Measurements from ENCODE around the gene CRABP2.
A peak's percentile ranks its signal among the peaks of the same experiment; 100 is the strongest.

CRABP2 gene
- 113 to 917 (median 319) reads per million in 18 experiments for total RNA-seq

DNA sequence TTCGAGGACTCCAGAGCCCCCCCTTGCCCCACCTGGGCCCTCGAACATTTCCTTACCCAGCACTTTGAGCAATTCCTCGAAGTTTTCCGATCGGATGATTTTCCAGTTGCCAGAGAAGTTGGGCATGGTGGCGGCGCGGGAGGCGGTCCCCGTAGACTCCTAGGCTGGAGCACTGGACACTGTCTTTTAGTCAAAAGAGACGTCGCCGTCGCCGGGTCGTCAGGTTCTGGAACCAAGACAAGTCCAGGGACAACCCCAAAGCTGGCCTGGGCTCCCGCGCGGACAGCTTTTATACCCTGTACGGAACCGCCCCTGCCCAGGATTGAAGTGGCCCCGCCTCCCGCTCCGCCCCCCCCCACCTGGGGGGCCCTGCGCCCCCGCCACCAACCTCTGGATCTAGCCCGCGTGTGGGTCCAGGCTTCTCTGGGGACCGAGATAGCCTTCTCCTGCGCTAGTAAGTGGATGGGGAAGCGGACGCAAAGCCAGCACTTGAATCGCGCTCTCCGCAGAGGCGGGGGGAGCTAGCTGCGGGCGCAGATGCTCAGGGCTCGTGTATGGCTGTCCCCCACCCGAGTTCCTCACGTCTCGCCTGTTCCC is at the start of gene CRABP2:
CRABP2 (minus strand) TSS at position 263 of the 597 bp plus-strand sequence; CDS start at position 126, 137 bp downstream.
- DNase-seq = peak; percentile 41 to 70

DNA sequence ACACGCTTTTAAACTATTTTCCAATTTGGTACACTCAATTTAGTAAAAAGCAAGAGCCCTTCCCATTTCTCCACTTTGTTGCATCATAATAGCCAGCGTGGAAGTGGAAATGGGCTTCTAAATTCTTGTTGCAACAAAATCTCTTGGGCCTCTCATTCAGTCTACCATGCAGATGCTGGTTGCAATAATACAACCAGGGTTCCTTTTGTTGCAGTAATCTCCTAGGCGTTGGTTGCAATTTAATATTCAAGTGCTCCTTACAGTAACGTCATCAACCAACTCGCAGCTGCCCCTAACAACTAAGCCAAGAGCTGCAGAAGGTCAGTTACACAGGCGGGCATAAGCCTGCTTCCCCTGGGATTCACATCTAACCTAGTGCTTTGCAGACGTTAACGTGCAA is 48.8 kb upstream of the CRABP2 start:
- DNase-seq = peak; percentile 11 to 17

DNA sequence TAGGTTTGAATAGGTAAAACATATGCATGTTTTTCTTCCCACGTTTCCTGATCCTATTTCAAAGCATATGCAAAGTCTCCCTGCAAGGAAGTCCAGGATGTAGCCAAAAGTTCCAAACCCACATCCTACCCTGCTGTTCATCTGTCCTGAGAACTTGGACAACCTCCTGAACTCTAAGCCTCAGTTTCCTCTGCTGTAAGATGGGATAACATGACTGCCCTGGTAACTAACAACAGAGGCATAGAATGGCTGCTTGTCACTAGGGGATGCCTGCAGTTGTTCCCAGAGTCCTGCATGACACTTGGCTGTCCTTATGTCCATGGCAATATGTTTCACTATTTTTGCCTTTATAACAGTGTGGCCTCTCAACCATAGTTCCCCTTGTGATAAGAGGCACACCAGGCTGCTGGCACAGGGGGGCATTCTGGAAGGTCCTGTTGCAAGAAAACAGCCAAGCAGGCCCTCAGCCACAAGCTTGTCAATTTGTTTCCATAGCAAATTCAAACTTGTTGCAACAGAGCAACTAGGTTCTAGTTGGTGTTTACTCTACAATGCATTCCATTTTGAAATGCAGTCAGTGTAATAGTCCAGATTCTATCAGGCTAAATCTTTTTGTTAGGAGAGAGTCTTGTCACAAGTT is 47.6 kb upstream of the CRABP2 start:
- DNase-seq = peak in 1 of 2 donors; percentile 19

DNA sequence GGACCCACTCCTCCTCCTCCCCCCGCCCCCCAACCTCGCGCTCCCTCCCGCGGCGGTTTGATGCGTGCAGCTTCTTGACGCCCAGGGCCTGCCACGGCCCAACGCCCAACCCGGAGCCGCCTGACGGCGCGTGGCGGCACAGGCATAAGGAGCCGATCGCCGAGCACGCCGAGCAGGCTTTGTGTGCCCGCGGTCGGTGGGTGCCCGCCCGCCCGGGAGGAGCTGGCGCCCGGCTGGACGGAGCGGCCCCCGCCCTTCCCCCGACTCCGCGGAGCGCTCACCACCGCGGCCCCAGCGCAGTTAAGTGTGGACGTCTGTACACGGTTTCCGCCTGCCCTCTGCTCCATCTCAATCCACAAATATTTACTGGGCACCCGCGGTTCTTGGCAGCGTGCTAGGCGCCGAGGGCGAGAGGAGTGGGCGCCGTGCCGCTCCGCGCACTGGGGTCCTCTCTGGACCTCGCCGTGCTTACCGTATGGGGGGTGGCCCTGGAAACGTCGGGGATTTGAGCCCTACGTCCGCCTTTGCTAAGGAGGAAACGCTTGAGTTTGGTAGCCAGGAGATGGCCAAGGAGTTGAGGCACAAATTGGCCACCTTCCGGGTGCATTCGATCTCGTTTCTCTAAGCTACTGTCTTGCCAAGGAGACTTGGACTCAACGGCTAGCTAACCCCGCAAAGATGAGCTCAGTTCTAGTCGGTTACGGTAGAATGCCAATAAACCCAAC is 46.5 kb upstream of the CRABP2 start:
- DNase-seq = peak; percentile 94 to 95

DNA sequence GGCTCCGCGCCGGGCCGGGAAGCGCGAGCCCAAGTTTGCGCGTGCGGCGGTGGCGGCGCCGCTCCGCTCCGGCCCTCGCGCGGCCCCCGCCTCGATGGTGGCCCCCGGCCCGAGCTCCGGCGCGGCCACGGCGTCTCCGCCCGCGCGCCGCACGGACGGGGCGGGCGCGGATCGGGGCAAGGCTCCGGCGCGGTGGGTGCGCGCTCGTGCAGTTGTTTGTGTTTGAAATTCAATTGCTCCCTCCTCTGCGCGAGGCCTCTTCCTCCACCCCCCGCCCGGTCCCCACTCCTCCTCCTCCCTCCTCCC is 46.0 kb upstream of the CRABP2 start, which contains the start of gene HDGF:
HDGF (minus strand) TSS at position 225 of the 306 bp plus-strand sequence. CDS start 246 bp downstream, outside the sequence.
- DNase-seq = no peak

DNA sequence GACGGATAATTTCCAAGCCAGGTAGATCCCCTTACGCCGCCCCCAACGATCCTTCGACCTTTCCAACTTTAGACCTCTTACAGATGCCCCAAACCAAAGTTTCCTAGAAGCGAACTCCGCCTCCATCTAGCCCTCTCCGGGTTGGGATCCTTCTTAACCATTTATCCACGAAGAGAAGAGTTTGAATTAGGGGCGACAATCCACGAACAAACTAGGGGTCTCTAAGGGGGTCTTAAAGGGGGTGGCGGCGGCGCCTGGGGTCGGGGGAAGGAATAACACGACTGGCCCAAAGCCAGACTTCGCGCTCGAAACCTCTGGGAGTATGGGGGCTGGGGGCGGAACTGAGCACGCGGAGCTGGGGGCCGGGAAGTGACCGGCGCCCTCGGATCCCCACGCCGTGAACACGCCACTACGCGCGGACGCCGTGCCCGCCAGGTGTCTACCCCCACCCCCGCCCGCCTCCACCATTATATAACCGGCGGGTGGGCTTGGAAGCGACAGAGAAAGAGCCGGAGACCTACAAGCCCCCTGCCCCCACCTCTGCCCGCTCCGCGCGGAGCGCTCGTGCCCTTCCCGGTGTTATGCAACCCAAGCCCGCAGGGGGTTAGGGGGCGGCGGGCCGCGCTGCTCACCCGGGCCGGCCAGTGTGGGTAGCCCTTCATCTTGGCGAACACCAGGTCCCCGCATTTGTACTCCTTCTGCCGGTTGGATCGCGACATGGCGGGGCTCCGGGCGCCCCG is 45.5 kb upstream of the CRABP2 start:
- DNase-seq = peak; percentile 20 to 47

DNA sequence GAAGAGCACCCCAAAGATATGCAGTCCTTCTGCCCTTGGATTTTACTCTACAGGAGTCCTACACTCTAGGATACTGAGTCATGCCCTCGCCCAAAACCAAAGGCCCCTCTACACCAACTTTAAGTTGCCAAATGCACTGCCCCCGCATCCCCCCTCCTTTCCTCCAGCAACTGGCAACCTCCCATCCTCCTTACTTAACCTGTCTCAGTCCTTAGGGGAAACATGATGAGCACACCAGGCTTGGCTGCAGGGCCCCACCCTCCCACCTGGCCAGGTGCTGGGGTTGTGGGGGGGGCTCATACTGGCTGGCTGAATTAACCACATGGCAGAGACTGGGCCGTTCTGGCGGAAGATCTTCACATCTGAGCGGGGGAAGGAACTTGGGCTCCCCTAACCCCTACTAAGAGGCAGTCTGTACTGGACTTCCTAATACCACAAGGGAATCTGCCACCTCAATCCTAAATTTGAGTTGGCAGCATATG is 44.8 kb upstream of the CRABP2 start:
- peak in 1 of 2 donors; percentile 38 for DNase-seq

DNA sequence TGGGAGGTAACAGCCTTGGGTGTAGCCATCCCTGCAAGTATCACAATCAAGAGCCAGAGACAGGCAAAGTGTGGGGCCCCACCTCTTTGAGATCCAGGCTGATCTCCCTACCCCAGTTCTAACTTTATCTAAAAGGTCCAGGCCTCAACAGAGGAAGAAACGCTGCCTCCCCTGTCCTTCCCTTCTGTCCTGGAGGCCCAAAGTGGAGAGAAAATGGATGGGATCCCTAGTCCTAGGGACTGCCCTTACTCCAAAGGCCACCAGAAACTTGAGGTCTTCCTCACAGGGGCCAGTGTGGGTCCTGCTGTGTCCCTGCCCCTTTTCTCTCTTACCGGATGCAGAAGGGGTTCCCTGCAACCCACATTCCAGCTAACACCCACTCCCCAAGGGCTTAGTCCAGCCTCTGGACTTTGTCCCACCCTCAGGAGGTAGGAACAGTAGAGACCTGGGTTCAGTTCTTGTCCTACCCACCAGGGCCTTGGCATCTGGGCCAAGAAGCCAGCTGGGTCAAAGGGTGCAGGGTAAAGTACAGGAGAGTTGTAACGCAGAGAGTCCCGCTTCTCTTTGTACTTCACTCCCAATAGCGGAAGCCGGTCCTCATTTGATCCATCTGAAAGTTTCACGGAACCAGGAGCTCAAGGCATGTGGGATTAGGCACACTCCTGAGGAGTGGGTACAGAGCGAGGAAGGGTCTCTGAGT is 44.2 kb upstream of the CRABP2 start:
- DNase-seq = peak in 1 of 2 donors; percentile 38

DNA sequence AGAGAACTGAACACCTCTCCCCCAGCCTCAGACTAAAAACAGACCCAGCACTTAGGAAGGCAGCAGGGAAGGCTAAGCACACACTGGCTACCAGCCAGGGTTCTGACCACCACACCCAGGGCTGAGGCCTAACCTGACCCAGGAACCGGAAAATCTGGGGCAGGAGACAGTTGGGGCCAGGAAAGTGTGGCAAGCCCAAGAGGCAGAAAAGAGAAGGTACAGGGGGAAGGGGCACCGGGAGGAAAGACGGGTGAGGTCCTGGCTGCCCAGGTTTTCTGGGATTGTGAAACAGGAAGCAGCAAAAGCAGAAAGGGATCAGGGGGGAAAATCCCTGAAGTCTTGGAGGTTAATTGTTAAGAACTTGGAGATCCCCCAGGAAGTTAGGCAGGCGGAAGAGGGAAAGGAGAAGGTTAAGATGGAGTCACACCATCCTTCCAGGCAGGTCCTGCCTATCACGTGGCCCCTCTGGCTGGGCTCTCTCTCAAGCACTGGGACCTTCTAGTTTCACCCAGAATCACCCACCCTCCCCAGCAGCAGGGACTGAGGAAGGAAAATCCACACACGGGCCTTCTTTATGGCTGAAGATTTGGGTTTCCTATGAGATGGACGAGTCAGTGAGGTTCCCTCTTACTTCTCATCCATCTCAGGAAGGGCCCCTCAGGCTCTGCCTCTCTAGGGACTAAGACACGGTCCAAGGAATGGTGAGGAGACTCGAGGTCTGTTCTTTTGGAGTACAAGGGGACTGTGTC is 43.5 kb upstream of the CRABP2 start:
- DNase-seq = peak; percentile 36 to 64

DNA sequence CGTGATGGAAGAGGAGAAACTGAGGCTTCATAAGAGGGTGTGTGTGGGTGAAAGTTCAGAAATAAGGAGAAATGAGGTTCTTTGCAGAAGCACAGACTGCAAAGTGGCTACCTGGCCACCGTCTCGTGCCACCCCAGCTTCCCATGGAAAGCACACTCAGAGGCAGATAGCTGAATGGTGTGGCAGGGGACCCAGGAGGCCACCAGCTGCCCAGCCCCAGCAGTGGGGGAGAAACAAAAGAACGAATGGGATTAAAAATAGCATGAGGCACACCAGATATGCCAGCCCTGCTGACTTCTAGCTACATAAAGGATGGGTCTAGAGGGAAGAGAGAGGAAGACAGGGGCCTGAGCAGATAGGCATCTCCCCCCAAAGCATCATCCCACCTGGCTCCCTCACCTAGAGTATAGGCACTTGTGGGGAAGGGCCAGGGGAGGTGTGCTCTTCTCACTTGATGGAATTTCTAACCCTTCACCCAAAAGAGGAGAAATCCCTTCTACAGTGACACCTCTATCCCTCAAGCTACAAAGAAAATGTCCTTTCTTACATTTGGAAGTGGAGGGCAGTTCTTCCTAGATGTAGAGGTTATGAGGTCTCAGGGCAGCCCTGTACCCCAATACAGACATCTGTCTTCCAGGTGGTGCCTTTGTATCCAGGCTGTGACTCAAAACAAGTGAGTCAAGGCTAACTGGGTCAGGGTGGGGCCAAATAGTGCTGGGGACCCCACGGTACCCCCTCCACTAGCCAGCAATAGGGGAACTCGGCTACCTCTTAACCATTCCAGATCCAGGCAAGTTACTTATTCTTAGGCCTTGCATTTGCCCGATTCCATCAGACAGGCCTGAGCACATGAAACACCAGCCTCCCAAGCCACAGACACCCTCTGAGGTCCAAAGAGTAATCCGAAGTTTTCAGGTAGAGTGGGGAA is 42.6 kb upstream of the CRABP2 start:
- no peak for DNase-seq

DNA sequence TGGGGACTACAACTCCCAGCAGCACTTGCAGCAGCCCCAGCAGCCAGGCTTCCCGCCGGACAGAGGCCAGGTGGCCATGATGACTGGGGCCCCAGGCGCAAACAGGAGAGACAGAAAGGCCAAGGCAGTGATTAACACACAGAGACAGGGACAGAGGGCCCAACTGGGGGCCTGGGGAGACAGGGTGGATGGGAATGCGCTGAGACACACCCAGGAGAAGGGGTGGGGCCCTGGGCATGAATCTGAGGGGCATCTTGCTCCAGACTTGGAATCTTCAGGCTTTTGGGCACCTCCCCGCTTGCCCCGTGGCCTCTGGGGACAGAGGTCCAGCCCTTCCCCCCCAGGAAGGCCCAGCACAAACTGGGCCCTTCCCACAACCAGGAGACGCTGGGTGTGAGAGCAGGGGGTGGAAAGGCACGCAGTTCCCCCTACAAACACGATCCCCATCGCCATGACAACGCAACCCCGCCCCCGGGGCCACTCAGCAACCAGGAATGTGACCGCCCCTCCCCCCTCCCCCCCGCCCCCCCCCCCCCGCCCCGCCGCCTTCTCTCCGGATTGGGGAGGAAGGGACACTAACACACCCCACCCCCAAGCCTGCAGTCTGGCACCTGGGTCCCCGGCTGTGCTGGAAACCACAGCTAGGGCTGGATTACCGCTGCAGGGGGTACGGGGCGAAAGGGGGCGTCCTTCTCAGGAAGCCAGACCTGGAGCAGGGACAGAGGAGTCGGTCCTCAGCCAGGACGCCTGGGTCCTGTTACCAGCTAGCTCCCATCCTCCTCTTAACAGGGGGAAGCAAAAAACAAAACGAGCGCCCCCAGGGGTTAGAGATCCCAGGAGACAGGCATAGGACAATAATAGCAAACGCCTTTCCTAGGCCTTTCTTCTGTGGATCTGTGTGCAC is 41.6 kb upstream of the CRABP2 start:
- DNase-seq = peak; percentile 62 to 87

DNA sequence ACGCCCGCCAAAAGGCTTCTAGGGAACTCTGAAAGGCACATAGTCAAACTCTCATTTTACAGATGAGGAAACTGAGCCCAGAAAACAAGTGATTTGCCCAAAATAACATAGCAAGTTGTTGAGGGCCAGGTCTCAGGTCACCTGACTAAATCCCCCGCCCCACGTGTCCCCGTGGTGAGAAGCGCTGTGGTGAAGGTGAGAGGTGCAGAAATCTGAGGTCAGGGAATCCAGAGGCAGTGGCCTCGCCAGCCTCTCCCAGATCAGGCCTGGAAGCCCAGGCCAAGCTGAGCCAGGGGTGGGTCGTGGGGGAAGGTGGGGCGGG is 41.0 kb upstream of the CRABP2 start:
- no peak for DNase-seq

DNA sequence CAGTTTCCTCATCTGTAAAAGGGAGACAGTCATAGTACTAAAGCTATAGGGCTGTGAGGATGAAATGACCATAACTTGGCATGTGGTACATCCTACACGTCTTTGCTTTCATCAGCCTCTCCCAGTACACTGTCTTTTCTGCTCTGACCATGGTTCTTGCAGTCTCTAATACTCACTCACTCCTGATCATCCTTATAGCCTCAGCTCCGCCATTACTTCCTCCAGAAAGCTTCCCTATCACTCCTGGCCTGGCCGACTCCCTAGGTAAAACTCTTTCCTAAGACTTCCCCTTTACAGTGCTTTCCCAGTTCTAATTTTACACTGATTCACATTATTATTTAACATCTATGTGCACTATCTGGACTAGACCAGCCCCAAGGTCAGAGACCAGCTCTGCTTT is 40.5 kb upstream of the CRABP2 start:
- peak; percentile 18 to 47 for DNase-seq

DNA sequence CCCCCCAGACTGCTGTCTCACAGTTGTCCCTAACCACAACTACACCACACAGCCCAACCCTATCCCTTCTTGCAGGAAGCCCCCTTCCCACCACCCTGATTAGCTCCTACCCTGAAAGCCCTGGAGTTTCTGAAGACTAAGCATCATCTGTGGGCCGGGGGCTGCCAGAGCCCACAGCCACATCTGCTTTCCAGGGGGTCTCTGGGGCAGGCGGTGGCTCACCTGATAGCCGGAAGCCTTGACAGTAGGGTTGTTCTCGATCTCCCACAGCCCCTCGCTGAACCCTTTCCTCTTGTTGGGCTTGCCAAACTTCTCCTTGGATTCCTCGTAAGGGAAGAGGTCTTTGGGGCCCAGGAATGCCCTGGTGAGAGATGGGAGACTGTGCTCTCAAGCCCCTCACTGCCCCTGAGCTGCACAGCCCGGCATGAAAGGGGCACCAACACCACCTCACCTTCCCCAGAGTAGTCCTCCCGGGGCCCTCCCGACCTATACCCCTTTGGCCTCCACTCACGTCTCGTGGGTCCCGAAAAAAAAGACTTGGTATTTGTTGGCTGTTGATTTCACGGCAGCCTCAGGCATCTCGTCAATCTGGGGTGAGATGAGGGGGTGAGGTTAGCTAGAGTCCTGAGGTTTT is 39.5 kb upstream of the CRABP2 start:
- no peak for DNase-seq

DNA sequence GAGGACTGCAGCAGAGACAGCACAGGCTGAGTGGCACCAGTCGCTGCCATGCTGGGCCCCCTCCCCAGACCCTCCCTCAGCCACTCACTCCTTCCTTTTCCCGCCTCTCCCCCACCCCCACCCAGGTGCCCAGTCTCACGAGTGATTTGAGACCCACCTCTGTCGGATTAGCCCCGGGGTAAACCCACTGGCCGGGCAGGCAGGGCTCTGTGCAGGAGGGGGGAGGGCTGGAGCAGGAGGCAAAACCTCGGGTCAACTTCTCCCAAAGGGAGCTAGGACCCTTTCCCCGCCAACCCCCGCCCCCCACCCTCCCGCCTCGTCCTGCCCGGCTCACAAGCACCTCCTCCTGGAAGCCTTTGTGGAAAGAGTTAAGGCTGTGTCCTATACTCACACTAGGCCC is 39.0 kb upstream of the CRABP2 start:
- no peak for DNase-seq

DNA sequence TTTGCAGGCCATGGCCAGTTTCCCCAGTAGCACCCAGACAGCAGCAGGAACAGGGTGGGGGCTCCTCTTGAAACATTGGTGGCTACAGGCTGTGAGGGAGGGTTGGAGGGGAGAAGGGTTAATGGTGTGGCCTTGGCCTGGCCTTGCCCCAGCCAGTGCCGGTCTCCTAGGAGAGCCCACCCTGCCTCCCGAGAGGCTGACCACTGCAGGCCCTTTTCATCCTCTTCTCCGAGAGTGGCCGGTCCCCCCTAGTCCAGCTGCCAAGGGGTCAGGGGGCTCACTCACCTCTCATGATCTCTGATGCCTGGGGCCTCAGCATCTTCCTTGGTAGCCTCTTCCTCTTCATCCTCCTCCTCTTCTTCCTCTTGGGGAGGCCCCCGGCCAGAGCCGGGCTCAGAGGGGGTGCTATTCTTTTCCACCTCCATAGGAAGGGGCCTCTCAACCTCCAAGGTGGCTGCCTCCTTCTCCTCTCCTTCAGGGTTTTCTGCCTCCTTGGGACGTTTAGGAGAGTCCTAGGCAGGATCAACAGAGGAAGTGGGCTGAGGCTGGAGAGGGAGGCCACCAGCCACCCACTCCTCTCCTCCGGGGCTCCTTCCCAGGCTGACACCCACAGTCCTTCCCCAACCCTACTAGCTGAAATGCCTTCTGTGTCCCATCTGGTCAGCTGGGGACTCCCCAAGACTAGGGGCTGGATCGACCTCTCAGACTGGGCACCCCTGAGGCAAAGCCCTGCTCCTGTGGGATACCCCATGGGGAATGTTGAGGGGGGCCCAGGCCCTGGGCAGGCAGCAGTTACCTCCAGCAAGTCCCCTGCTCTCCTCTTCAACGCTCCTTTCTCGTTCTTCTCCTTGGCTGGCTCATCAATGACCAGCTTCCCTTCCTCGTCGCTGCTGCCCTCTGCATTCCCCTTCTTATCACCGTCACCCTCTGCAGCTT is 38.3 kb upstream of the CRABP2 start:
- peak in 1 of 2 donors; percentile 44 for DNase-seq

DNA sequence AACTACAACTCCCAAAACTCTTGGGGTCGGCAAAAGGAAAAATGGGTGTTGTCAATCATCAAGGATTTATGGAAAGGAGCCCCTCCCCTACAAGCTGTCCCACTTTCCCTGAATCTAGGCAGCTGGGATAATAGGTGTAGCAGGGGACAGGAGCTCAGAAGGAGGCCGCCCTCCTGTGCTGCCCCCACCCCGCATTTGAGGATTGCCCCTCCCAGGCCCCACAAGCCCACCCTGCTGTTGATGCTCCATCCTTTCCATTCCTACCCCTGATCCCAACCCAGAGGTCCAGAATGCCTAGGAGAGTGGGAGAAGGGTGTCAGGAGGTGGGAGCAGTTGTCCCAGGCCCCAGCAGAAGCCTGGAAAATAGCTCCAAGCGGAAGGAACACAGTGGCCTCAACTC is 37.4 kb upstream of the CRABP2 start:
- no peak for DNase-seq

DNA sequence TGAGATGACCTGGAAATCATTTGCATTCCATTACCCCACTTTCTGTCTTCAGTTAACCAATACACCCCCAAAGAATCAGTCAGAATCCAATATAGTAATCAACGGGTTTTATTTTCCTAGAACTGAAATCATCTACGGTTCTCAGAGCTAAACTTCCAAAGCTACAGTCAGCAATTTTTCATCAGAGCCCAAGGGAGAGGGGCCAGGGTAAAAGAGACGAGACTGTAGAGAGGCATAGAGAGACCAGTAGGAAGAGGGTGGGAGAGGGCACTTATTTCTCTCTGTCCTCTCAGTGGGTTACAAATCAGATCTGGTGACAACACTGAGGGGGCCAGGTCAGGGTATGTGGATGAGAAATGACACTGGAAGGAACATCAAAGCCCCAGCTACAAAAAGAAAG is 36.6 kb upstream of the CRABP2 start:
- no peak for DNase-seq
